OCI-LY7 (cell line): ENCODE results near the gene ALDH3B1. TPM values are rescaled to one million over a fixed set of nuclear protein-coding genes. Genes with fewer than 3 reads are reported as not detected.
"Not testable (repeated sequence)": the region's sequence is repeated elsewhere in the genome, so short reads cannot be mapped to it uniquely, and the experiment has no call there.

ENCODE experiments used
- Bru-seq: library from RNA; stranded (reverse); fragments of 400-500 nt; gene quantifications from one replicate; lab custom pipeline; 2021; lab: Mats Ljungman, UMichigan
- BruChase-seq, 2 experiments: library from RNA; stranded (reverse); fragments of 400-500 nt; gene quantifications; one replicate each; lab custom pipeline; 2021; lab: Mats Ljungman, UMichigan
- BruUV-seq: library from RNA; stranded (reverse); fragments of 400-500 nt; replicated peaks from 2 replicates; lab custom pipeline; 2021; lab: Mats Ljungman, UMichigan
- CTCF ChIA-PET: fragments of 300-600 bp; sonication (Branson Sonifier 250); formaldehyde crosslinking; loops from one replicate; lab custom pipeline; 2022; ENCODE audit warnings: antibody characterized with exemption; ENCODE audit not compliant: unreplicated experiment; lab: Charles Lee
- POLR2A ChIA-PET: fragments of 300-600 bp; sonication (Branson Sonifier 250); formaldehyde crosslinking; loops from one replicate; lab custom pipeline; 2022; ENCODE audit warnings: antibody characterized with exemption; lab: Charles Lee
- DNase-seq: peaks from one replicate; pipeline ENCODE4 v3.0.0-alpha.2; 2015; ENCODE audit warnings: low spot score
- H2AFZ ChIP-seq: fragments of 200-600 bp; sonication (generic), shearing (Covaris generic); 2 replicates; pipeline ENCODE4 v1.6.1; 2014; ENCODE audit warnings: mild to moderate bottlenecking, antibody characterized with exemption, low read length, moderate library complexity
- H3K27ac ChIP-seq: fragments of 200-600 bp; sonication (generic); 2 replicates; pipeline ENCODE4 v1.5.1; 2014; ENCODE audit warnings: mixed run types, low read depth, mild to moderate bottlenecking, moderate library complexity, low read length, inconsistent platforms; ENCODE audit not compliant: poor library complexity, severe bottlenecking
- H3K36me3 ChIP-seq: fragments of 200-600 bp; sonication (generic); 2 replicates; pipeline ENCODE4 v1.6.1; 2014; ENCODE audit warnings: mild to moderate bottlenecking, antibody characterized with exemption, low read length, moderate library complexity, mixed read lengths; ENCODE audit not compliant: insufficient read depth
- H3K4me1 ChIP-seq: fragments of 200-600 bp; sonication (generic); 2 replicates; pipeline ENCODE4 v1.5.1; 2014; ENCODE audit warnings: mild to moderate bottlenecking, low read length; ENCODE audit not compliant: insufficient read depth, poor library complexity, severe bottlenecking
- H3K4me2 ChIP-seq: fragments of 200-600 bp; sonication (generic); 2 replicates; pipeline ENCODE4 v1.6.1; 2014; ENCODE audit warnings: mild to moderate bottlenecking, low read length
- H3K4me3 ChIP-seq: fragments of 200-600 bp; sonication (generic); 2 replicates; pipeline ENCODE4 v1.5.1; 2014; ENCODE audit warnings: mild to moderate bottlenecking, low read depth, low read length; ENCODE audit not compliant: poor library complexity, severe bottlenecking
- H3K79me2 ChIP-seq: fragments of 200-600 bp; sonication (generic); 2 replicates; pipeline ENCODE4 v1.6.1; 2016; ENCODE audit warnings: low read depth, mild to moderate bottlenecking, low read length, moderate library complexity, mixed read lengths; ENCODE audit not compliant: insufficient read depth
- H3K9me2 ChIP-seq: fragments of 200-600 bp; sonication (generic); 2 replicates; pipeline ENCODE4 v1.6.1; 2016; ENCODE audit warnings: mild to moderate bottlenecking, low read length, mixed read lengths; ENCODE audit not compliant: insufficient read depth
- H3K9me3 ChIP-seq: fragments of 200-600 bp; sonication (generic); 2 replicates; pipeline ENCODE4 v1.6.1; 2014; ENCODE audit warnings: mild to moderate bottlenecking, mixed run types, low read length, mixed read lengths
- H4K20me1 ChIP-seq: fragments of 200-600 bp; sonication (generic); 2 replicates; pipeline ENCODE4 v1.6.1; 2014; ENCODE audit warnings: mild to moderate bottlenecking, antibody characterized with exemption, low read length, moderate library complexity, mixed read lengths; ENCODE audit not compliant: insufficient read depth
- CTCF ChIP-seq: fragments of 200-600 bp; sonication (generic); conservative IDR thresholded peaks from 2 replicates; pipeline ENCODE4 v1.5.1; 2014; ENCODE audit warnings: mild to moderate bottlenecking, antibody characterized with exemption, low read length, moderate library complexity, mixed read lengths
- EZH2phosphoT487 ChIP-seq: fragments of 200-600 bp; sonication (generic); IDR thresholded peaks from 2 replicates; pipeline ENCODE4 v1.6.1; 2018; ENCODE audit warnings: low read depth, borderline replicate concordance, mild to moderate bottlenecking, mixed run types, antibody characterized with exemption, low read length, moderate library complexity, mixed read lengths
- intact Hi-C: fragments of 100-400 bp; cut with micrococcal nuclease; formaldehyde crosslinking; loops from one replicate; pipeline ENCODE4 v1.10.0; 2022; ENCODE audit not compliant: unreplicated experiment
- long read RNA-seq: library from polyadenylated mRNA; stranded (forward); transcript quantifications from one replicate; pipeline ENCODE4 v2.0.0, GENCODE V29; 2022
- total RNA-seq, 2 experiments: library from RNA; depleted of rRNA in 1 of 2; stranded (reverse); fragments of >200 nt in 1 of 2; shearing (Covaris generic) in 1 of 2; gene quantifications; 2 replicates each; pipeline ENCODE4 v1.2.3, GENCODE V29; 2014 to 2022

Gene ALDH3B1
- total RNA-seq (2014; rRNA removed; shearing (Covaris generic)) (0.50 TPM in 1 of 2 replicates, not detected in the other), total RNA-seq (2022) (0.53 and 0.65 TPM in 2 replicates), Bru-seq, nascent RNA (percentile 18 among the genes with signal in this experiment), BruChase-seq, experiment 1, labeled RNA remaining after a 6-hour chase (percentile 22 among the genes with signal in this experiment), BruChase-seq, experiment 2, labeled RNA remaining after a 2-hour chase (percentile 19 among the genes with signal in this experiment)
- long read RNA-seq, partial matches to known transcripts: 0 of 3 reads
- long read RNA-seq, other reads (novel, unspliced or antisense): 3 of 3 reads

GRCh38 chr11:68010090-68011041 is at the start of gene ALDH3B1:
ALDH3B1 (plus strand) TSS chr11:68010327; CDS start chr11:68015298, 4,971 bp downstream.
- Histone ChIP-seq H3K9me3 (no peaks in the 10 kb centered on the region), H4K20me1 (no peaks in the 10 kb centered on the region), H3K27ac (peak within 1 kb of the TSS; percentile 52), H3K4me1 (peaks cover 40% of the 10 kb centered on the region), H3K4me2 (peak within 1 kb of the TSS; percentile 43), H3K36me3 (no peaks in the 10 kb centered on the region), H2AFZ (peak within 1 kb of the TSS; percentile 71), H3K79me2 (no peaks in the 10 kb centered on the region), H3K9me2 (no peaks in the 10 kb centered on the region), H3K4me3 (peak within 1 kb of the TSS; percentile 18)
- BruUV-seq: no TSS peak
- ChIA-PET CTCF (interaction anchor here (0.6 kb wide), 1 partner anchor 28 kb away, joined by 5 read pairs; no protein-coding TSS in a partner anchor), POLR2A (interaction anchor here (1.1 kb wide), 1 partner anchor 14 kb away, joined by 4 read pairs; no protein-coding TSS in a partner anchor)
- no peak for TF ChIP-seq EZH2phosphoT487
- no peak for TF ChIP-seq CTCF
- intact Hi-C loops: no loop called here
- peak; percentile 49 for DNase-seq

DNA sequence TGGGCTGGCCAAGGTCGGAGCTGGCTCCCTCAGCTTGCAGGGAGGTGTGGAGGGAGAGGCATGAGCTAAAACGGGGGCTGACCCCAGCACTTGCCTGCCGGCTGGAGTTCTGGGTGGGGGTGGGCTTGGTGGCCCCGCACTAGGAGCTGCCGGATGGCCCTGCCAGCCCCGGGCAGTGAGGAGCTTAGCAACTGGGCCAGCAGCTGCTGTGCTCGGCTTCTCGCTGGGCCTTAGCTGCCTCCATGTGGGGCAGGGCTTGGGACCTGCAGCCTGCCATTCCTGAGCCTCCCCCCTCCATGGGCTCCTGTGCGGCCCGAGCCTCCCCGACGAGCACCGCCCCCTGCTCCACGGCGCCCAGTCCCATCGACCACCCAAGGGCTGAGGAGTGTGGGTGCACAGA is 46.9 kb upstream of the ALDH3B1 start:
- H3K4me1 ChIP-seq, H4K20me1 ChIP-seq, H3K36me3 ChIP-seq, H3K79me2 ChIP-seq, H3K27ac ChIP-seq, intact Hi-C loops, H3K4me2 ChIP-seq, H3K9me3 ChIP-seq, H3K4me3 ChIP-seq, BruUV-seq, DNase-seq, H3K9me2 ChIP-seq, H2AFZ ChIP-seq, POLR2A ChIA-PET: not testable (repeated sequence)
- CTCF ChIA-PET: interaction anchor here (0.6 kb wide), 1 partner anchor 412 kb away, joined by 3 read pairs; no protein-coding TSS in a partner anchor

DNA sequence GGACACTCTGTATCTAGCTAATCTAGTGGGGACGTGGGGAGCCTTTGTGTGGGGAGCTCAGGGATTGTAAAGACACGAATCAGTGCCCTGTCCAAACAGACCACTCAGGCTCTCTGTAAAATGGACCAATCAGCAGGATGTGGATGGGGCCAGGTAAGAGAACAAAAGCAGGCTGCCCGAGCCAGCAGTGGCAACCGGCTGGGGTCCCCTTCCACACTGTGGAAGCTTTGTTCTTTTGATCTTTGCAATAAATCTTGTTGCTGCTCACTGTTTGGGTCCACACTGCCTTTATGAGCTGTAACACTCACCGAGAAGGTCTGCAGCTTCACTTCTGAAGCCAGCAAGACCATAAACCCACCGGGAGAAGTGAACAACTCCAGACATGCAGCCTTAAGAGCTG is 46.2 kb upstream of the ALDH3B1 start:
- H3K4me1 ChIP-seq, POLR2A ChIA-PET, H3K4me3 ChIP-seq, H3K9me2 ChIP-seq, BruUV-seq, H4K20me1 ChIP-seq, H3K9me3 ChIP-seq, H2AFZ ChIP-seq, DNase-seq, H3K27ac ChIP-seq, intact Hi-C loops, H3K36me3 ChIP-seq, H3K4me2 ChIP-seq, H3K79me2 ChIP-seq: not testable (repeated sequence)
- CTCF ChIA-PET: interaction anchor here (0.6 kb wide), 1 partner anchor 413 kb away, joined by 3 read pairs; no protein-coding TSS in a partner anchor

DNA sequence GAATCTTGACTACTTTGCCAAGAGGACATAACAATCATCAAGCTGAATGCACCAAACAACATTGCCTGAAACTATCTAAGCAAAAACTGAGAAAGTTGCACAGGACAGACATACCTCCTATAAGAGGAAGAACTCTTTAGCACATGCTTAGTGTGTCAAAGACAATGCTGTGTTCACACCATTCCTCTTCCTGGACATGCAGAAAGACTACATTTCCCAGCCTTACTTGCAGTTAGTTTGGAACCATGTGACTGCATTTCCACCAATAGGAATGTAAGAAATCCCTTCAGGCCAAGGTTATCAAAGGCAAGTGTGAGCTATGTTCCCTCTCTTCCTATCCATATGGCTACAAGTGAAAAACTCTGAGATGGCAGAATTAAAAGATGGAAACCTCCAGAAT is 45.4 kb upstream of the ALDH3B1 start:
- DNase-seq, H3K79me2 ChIP-seq, H4K20me1 ChIP-seq, CTCF ChIA-PET, H3K9me2 ChIP-seq, H3K4me1 ChIP-seq, H3K36me3 ChIP-seq, H3K4me3 ChIP-seq, intact Hi-C loops, H3K9me3 ChIP-seq, POLR2A ChIA-PET, H3K27ac ChIP-seq, BruUV-seq, H2AFZ ChIP-seq, H3K4me2 ChIP-seq: not testable (repeated sequence)

DNA sequence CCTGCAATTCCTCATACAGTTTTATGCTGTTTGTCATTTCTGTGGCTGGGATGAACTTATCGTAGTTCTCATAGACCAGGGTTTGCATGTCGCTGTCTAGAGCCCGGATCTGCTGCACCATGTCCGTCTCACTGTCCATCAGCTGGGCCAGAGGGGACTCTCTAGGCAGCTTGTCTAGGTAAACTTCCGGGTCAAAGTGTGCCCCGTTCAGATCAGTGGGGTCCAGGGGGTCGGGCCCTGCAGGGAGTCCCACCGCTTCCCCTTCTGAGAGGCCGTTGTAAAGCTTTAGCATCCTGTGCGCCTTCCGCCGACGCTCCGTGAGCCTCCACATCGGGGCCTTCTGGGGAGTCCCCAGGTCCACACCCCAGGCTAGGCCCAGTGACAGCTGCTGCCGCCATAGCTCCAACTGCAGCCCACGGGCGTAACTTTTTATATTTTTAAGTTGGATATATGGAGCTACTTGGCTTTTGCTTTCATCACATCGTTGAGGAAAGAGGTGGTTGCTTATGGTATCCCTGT is 44.2 kb upstream of the ALDH3B1 start:
- H3K27ac ChIP-seq, H3K4me2 ChIP-seq, BruUV-seq, CTCF ChIA-PET, H4K20me1 ChIP-seq, intact Hi-C loops, POLR2A ChIA-PET, H3K79me2 ChIP-seq, H2AFZ ChIP-seq, H3K36me3 ChIP-seq, H3K4me3 ChIP-seq, H3K9me3 ChIP-seq, DNase-seq, H3K9me2 ChIP-seq, H3K4me1 ChIP-seq: not testable (repeated sequence)
